HG02870 (cell line): ENCODE measurements around the gene ABCG1.

Source experiments
- ATAC-seq: cut with Tn5 transposase; IDR thresholded peaks from one replicate; pipeline ENCODE4 v1.9.1; 2021; ENCODE audit warnings: mild to moderate bottlenecking, moderate library complexity; ENCODE audit not compliant: unreplicated experiment

The ABCG1 gene

DNA sequence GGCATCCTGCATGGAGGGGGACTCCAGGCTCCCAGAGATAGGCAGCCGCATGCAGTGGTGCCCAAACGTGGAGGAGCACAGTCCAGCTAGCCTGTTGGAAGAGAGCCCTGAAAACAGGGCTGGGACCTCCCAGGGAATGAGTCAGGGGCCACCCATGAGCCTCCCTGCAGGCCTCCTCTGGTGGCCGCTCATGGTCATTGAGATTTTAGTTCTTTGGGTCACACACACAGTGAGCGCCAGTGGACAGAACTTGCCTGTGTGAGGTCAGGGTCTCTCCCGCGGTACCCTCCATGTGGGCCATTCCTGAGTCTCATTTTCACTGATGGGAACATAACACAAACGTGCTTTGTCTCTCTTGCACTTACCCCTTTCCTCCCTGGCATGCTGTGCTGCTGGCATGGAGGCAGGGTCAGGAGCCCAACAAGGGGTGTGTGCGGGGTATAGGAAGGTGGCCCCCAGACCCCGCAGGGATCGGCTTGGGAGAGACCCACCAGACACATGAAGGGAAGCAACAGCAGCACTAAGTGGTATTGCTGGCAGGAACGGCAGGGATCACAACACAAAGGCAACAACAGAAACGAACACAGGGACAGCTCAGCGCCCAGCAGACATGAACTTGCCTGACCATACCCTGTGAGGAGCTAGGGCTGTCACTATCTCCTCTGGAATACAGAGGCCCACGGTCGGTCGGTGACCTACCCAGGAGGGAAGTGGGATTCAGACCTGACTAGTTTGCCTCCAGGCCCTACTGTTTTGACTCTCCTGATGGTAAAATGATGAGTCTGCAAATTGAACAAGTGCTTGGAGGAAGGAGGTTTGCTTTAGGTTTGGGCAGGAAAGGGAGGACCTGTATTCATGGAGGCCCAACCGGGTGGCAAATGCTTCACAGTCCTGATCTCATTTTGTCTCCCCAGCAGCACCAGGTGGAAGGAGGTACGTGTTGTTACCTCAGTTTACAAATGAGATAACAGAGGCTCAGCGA lies 31.8 kb downstream of the ABCG1 start:
- no peak for ATAC-seq

- no peak for ATAC-seq
Measured at GRCh38 chr21:42251654-42252324, 32.8 kb downstream of the ABCG1 start.

DNA sequence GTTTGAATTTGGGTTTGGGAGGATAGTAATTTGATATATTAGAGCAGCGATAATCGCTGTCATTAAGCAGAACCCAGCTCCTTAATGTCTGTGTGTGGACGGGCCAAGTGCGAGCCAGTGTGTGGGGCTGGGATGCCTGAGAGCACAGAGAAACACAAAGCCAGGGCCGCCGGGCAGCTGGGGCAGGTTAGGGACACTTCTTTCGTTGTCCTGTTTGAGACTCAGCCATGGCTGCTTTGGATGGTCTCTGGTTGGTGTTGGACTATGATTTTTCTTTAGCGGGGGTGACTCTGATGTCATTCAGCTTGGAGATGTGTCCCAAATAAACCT lies 33.4 kb downstream of the ABCG1 start:
- ATAC-seq: no peak

DNA sequence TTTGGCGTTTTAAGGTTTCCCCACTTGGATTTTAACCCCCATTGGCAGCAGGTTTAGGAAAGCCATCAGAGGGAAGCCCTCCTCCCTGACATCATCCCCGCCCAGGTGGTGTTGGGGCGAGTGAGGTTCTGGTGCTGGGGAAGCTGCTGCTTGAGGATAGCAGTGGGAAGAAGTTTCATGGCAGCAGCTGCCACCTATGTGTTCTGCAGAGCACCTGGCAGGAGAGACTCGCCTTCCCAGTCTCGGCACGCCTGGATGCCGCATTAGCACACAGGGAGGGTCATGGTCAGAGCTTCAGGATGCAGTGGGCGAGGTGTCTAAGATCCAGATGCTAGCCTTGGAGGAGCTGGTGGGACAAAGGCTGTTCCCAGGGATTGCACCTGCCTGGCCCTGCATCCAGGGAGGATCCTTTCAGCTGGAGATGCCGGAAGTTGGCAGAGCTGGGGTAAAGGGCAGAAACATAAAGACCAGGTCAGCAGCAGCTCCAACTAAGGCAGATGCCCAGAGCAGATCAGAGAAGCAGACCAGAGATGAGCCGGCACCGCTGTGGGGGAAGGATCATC lies 33.9 kb downstream of the ABCG1 start:
- no peak for ATAC-seq

- ATAC-seq: no peak
Measured at GRCh38 chr21:42253466-42253865, 34.5 kb downstream of the ABCG1 start.

- ATAC-seq: no peak
Measured at GRCh38 chr21:42254083-42254482, 35.1 kb downstream of the ABCG1 start.

GRCh38 chr21:42254651-42255601 lies 36.0 kb downstream of the ABCG1 start:
- ATAC-seq: no peak

DNA sequence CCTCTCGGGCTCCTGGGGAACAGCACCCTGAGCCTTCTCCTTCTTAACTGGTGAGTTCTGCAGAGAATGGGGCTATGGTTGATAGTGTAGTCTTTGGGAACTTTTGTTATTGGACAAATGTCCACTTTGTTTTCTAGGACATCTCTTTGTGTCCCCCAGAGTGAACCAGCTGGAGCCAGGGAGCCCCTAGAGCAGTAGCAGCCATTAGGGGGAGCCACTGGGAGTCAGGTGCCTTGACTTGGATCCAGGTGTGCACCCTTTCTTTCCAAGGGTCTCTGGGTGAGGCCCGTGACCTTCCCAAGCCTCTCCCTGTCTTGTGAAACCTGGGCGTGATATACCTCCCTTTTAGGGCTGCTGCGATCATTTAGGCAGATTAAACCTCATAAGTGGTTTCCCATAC lies 36.9 kb downstream of the ABCG1 start:
- no peak for ATAC-seq

DNA sequence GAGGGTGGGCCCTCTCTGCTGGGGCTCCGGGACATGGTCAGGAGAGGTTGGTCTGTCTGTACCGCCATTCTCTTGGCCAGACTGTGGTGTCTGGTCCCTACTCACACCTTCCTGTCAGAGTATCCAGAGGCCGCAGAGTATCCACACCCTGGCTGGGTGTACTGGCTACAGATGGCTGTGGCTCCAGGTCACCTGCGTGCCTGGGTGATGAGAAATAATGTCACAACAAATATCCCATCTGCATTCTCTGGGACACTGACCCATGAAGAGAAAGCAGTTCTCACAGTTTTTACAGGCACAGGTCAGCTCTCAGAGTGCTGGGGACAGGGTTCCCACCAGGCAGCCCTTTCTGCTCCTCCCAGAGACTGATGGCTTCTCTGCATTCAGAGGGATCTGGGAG lies 37.4 kb downstream of the ABCG1 start:
- ATAC-seq: no peak

DNA sequence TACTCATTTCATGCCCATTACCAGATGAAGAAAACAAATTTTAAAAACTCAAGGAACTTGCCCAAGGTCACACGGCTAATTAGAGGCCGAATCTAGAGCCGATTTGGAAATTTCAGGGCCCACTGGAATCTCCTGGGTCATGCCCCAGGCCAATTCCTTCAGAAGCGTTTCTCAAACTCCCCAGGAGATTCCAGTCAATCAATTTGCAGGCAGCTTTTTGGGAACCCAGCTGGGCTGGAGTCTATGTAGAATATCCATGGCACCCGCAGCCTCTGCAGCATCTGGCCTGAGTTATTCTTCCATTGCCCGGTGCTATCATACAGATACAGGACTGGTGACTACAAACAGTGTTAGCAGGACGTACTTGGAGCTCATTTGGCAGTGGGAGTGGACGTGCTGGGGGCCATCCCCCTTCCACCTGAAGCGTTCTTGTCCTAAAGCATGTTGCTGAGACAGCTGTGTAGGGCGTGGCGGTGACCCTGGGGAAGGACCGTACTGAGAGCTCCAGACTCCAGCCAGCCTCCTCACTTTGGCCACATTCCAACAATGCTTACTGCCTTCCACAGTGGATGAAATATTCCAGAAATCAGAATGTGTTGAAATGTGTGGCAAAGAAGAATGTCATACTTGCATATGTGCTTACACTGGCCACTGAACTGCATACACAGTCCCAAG lies 38.3 kb downstream of the ABCG1 start:
- no peak for ATAC-seq

DNA sequence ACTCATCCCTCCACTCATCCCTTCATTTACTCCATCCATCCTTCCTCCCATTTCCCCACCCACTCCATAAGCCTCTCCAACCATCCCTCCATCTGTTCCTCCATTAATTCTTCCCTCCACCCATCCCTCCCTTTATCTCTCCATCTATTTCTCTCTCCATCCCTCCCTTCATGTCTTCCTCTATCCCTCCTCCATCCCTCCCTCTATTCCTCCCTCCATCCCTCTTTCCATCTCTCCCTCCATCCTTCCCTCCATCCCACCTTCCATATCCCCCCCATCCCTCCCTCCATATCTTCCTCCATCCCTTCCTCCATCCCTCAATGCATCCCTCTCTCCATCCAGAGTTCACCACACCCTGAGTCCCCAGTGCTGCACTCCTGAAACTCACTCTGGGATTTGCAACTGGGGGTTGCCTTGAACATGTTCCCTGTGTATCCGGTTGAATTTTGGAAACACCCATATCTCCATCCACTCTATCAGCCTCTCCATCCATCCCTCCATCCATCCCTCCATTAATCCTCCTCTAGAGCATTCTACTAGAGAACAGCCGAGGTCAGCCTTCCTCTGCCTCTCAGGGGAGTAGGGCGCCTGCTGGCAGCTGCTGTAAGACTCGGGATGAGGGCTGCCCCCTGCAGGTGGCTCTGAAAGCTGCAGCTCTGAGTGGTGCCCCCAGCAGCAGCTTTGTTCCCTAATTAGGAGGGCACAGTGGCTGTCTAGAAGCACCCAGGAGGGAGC lies 39.4 kb downstream of the ABCG1 start:
- ATAC-seq: no peak

GRCh38 chr21:42258885-42259407 lies 40.0 kb downstream of the ABCG1 start:
- ATAC-seq: no peak

DNA sequence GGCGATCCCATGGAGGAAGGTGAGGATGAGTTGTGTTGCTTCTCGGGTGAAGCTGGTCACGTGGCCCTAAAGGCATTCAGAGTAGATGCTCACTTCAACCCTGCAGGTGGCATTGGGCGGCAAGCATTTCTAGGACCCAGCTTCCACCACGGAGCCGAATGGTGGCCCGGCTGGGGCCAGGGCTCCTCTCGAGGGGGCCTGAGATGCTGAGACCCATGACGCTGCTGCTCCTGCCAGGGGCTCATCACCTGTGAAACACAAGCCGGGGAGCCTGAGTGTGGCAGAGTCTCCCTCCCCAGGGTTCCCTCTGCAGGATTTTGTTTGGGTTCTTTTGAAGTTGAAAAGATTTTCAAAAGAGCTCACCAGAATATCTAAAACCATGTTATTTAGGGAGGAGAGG lies 41.2 kb downstream of the ABCG1 start:
- no peak for ATAC-seq

DNA sequence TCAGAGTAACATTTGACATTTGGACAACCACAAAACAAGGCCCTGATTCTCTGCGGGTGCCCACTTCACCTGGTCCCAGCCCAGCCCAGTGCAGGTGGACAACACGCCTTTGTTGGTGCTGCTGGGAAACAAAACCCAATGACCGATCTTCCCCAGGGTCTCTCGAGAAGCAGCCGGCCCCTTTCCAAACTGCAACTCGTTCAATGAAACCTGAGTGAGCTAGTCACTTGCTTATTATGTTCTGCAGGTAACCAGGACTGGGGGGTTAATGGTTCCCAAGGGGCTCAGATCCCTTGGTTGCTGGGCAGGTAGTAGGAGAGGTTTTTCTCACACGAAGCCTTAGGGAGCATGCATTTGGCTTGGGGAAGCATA lies 42.9 kb downstream of the ABCG1 start:
- no peak for ATAC-seq

DNA sequence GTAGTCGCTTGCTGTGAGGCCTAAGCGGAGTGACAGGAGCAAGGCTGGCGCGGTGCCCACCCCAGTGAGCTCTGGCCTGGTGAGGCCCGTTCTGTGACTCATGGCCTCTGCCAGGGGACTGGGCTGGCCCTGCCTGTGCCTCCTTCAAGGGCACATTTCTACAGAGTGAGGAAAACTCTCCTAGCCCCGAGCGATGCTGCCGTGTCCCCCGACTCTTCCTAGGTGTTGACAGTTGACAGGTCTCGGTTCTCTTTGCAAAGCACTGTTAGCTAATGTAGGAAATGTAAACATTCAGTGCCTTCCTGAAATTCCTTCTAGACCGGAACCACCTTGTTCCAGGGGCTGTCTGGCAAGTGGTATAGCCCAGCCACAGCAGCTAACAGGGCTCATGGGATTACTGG lies 43.9 kb downstream of the ABCG1 start:
- no peak for ATAC-seq

DNA sequence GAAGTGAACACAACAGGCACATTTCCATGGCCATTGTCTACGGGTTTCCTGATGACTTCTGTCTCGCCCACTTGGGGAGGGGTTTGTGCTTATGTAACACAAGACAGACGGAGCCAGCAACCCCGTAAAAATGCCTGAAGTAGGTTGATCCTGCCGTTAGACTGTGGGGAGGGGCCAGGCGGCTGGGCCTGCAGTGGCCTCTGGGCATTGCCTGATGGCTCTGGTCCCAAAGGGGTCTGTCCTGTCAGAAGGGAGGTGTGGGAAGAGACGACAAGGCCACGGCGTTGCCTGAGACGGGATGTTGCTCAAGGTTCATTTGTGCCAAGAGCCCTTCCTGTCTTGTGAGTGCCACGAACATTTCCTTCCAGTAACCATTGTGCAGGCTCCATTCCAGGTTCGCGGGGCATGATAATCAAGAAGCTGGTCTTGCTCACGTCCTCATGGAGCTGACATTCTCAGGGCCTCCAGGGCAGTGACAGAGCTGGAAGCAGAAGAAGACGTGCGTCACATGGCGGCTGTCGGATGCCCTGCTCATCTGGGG lies 44.7 kb downstream of the ABCG1 start:
- no peak for ATAC-seq

DNA sequence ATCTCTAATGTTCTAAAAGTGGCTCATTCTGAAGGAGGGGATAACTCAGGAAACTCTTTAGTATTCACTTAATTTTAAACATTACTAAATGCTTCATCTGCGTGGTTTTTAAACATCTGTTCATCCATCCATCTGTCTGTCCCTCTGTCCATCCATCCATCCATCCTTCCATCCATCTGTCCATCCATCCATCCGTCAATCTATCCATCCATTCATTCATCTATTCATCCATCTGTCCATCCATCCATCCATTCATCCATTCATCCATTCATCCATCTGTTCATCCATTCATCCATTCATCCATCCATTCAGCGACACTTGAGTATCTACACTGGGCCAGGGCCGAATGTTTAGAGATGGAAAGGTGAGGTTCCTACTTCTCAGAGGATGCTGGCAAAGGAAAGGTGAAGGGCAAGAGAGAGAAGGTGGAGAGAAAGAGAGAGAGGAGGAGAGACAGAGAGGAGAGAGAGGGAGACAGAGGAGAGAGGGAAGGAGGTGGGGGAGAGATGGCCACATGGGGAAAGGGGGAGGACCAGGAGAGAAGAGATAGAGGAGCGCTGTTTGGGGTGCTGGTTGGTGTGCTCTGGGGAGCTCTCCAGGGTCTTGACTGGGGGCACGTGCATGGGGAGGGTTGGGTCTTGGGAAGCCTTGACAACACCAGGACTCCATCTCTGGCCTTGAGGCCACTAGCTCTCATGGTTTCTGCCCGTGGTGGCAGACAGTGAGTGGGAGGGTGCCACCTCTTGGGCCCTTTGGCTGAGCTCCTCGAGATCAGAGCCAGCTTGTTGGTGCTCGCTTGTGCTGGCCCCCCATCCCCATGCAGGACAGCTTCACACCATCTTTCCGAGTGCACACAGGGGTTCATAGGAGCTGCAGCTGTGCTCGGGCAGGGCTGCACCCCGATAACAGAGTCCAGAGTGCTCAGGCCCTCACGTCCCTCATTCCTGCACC lies 45.6 kb downstream of the ABCG1 start:
- no peak for ATAC-seq

GRCh38 chr21:42265231-42265812 lies 46.4 kb downstream of the ABCG1 start:
- no peak for ATAC-seq
